Measurements from ENCODE around the gene LYPD3.

DNA sequence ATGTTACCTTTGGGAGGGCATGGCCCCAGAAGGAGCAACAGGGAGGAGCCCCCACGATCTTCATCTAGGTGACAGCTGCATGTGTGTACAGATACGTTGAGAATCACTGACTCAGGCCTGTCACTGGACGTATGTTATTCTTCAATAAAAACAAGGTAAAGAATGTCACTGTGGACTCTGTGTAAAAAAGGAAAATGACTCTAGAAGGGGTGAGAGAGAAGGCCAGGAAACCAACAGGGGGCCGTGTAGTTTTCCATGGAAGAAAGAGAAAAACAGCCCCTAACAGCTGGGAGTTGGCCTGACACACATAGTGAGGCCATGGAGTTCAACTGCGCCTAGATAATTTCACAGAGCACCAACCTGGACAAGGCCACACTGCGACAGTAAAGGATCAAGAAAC, 1.9 kb upstream of the LYPD3 start:
- TF ChIP-seq, protein P1, sequence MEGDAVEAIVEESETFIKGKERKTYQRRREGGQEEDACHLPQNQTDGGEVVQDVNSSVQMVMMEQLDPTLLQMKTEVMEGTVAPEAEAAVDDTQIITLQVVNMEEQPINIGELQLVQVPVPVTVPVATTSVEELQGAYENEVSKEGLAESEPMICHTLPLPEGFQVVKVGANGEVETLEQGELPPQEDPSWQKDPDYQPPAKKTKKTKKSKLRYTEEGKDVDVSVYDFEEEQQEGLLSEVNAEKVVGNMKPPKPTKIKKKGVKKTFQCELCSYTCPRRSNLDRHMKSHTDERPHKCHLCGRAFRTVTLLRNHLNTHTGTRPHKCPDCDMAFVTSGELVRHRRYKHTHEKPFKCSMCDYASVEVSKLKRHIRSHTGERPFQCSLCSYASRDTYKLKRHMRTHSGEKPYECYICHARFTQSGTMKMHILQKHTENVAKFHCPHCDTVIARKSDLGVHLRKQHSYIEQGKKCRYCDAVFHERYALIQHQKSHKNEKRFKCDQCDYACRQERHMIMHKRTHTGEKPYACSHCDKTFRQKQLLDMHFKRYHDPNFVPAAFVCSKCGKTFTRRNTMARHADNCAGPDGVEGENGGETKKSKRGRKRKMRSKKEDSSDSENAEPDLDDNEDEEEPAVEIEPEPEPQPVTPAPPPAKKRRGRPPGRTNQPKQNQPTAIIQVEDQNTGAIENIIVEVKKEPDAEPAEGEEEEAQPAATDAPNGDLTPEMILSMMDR (conservative IDR thresholded peaks at IDR 0.05), result no peak
- TF ChIP-seq ZFX (IDR thresholded peaks at IDR 0.05), result no peak

All from C4-2B (cell line).